ENCODE measurements around the gene EPHA6. TPM values are rescaled to one million over a fixed set of nuclear protein-coding genes. Genes with fewer than 3 reads are reported as not detected.
"Not testable (repeated sequence)": the region's sequence is repeated elsewhere in the genome, so short reads cannot be mapped to it uniquely, and the experiment has no call there.

Gene EPHA6
- total and polyA plus RNA-seq, 2 donors (not counting 3 experiments of a cell fraction or from before 2014, with no cell fraction given), result not detected

DNA sequence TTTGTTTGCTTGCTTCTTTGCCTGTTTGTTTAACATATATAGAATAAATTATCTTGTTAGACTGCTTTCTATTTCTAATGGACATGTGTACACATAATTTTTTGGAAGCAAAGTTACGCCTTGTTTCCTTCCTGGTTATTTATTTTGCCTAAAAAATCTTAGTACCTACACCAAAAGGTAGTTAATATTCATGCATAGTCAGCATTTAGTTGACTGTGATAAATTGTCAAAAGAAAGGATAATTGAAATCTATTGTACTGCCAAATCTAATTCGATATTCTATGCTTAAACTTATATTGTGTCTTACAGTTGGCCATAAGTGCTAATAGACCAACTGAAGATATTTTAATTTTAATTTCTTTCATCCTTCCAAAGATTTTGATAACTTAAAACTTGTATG lies 716.3 kb downstream of the EPHA6 start:
- H3K4me3 ChIP-seq (replicated peaks in 1 of 3; ENCODE audit: insufficient read depth in 1 of 3, low read depth in 1 of 3, low read length in 3 of 3), result no peak overlapping the region
- dilution Hi-C loops (cut with MboI; ENCODE audit: extremely low pct_ligation_motif_present, low sequenced_read_pairs), result no loop called here

DNA sequence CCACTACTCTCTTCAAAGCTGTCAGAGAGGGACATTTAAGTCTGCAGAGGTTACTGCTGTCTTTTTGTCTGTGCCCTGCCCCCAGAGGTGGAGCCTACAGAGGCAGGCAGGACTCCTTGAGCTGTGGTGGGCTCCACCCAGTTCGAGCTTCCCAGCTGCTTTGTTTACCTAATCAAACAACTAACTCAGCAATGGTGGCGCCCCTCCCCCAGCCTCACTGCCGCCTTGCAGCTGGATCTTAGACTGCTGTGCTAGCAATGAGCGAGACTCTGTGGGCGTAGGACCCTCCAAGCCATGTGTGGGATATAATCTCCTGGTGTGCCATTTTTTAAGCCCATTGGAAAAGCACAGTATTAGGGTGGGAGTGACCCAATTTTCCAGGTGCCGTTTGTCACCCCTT lies 733.2 kb downstream of the EPHA6 start:
- H3K9me1 ChIP-seq (replicated peaks; ENCODE audit: control insufficient read depth, extremely low read depth, insufficient read depth, low read length); H3K4me1 ChIP-seq (ENCODE audit: control insufficient read depth, extremely low read depth, insufficient read depth, low read length); H2AFZ ChIP-seq (ENCODE audit: low read depth, low read length); FAIRE-seq; POLR2A ChIA-PET; DNase-seq (ENCODE audit: low read depth, low spot score); BruUV-seq (replicated peaks); H3K36me3 ChIP-seq (ENCODE audit: control insufficient read depth in 2 of 2, extremely low read depth in 1 of 2, insufficient read depth in 2 of 2, low read length in 2 of 2); H3K79me2 ChIP-seq (ENCODE audit: control insufficient read depth, insufficient read depth, low read length); dilution Hi-C loops (cut with MboI; ENCODE audit: extremely low pct_ligation_motif_present, low sequenced_read_pairs); H3K9ac ChIP-seq (replicated peaks; ENCODE audit: extremely low read depth, insufficient read depth, low read length); H4K20me1 ChIP-seq (replicated peaks; ENCODE audit: control insufficient read depth, extremely low read depth, insufficient read depth, low read length); CTCF ChIA-PET; H3K4me3 ChIP-seq (replicated peaks in 1 of 3; ENCODE audit: insufficient read depth in 1 of 3, low read depth in 1 of 3, low read length in 3 of 3); intact Hi-C loops (cut with micrococcal nuclease); H3K27me3 ChIP-seq (ENCODE audit: control insufficient read depth in 2 of 2, insufficient read depth in 2 of 2, low read length in 2 of 2); H3K27ac ChIP-seq (ENCODE audit: insufficient read depth, low read depth, low read length); H3K4me2 ChIP-seq (ENCODE audit: insufficient read depth, low read length); H3K9me3 ChIP-seq (replicated peaks; ENCODE audit: control insufficient read depth, insufficient read depth, low read length): not testable (repeated sequence)

More for the DNA sequence above, 716.3 kb downstream of the EPHA6 start:
- H2AFZ ChIP-seq (ENCODE audit: low read depth, low read length), result no peak overlapping the region
- intact Hi-C loops (cut with micrococcal nuclease), result no loop called here
- H3K9me3 ChIP-seq (replicated peaks; ENCODE audit: control insufficient read depth, insufficient read depth, low read length), result peaks cover 10% of the 10 kb centered on the region
- ChIA-PET POLR2A (no interaction called here), CTCF (no interaction called here)
- no peaks in the 10 kb centered on the region for H3K4me1 ChIP-seq (ENCODE audit: control insufficient read depth, extremely low read depth, insufficient read depth, low read length)
- H3K4me2 ChIP-seq (ENCODE audit: insufficient read depth, low read length), result no peak overlapping the region
- no peaks in the 10 kb centered on the region for H3K9me1 ChIP-seq (replicated peaks; ENCODE audit: control insufficient read depth, extremely low read depth, insufficient read depth, low read length)
- H3K27me3 ChIP-seq (ENCODE audit: control insufficient read depth in 2 of 2, insufficient read depth in 2 of 2, low read length in 2 of 2), result no peaks in the 10 kb centered on the region
- H3K36me3 ChIP-seq (ENCODE audit: control insufficient read depth in 2 of 2, extremely low read depth in 1 of 2, insufficient read depth in 2 of 2, low read length in 2 of 2), result no peaks in the 10 kb centered on the region
- no peak for FAIRE-seq
- DNase-seq (ENCODE audit: low read depth, low spot score), result no peak
- TF ChIP-seq JUN (IDR thresholded peaks at IDR 0.05; ENCODE audit: borderline replicate concordance, insufficient read depth, insufficient read length, low read depth), result no peak
- H3K27ac ChIP-seq (ENCODE audit: insufficient read depth, low read depth, low read length), result no peak overlapping the region
- H3K9ac ChIP-seq (replicated peaks; ENCODE audit: extremely low read depth, insufficient read depth, low read length), result no peak overlapping the region
- no peaks in the 10 kb centered on the region for H4K20me1 ChIP-seq (replicated peaks; ENCODE audit: control insufficient read depth, extremely low read depth, insufficient read depth, low read length)
- no peaks in the 10 kb centered on the region for H3K79me2 ChIP-seq (ENCODE audit: control insufficient read depth, insufficient read depth, low read length)
- BruUV-seq (replicated peaks), result no TSS peak

DNA sequence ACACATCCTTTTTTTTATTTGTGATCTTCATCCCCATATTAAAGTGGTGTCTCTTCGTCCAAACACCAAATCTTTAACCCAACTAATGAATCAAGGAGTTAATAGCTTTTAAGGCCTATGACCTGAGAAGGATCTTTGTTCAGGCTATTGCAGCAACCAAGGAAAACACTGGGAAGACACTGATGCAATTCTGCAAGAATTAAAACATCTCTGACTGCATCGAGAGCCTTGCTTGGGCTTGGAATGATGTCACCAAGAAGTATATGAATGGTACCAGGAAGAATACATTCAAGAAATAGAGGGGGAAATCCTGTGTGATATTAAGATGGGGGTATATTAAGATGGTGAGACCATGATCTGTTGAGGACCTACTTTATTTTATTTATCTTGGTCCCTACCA lies 736.0 kb downstream of the EPHA6 start:
- Histone ChIP-seq H3K79me2 (ENCODE audit: control insufficient read depth, insufficient read depth, low read length) (no peaks in the 10 kb centered on the region), H3K4me1 (ENCODE audit: control insufficient read depth, extremely low read depth, insufficient read depth, low read length) (no peaks in the 10 kb centered on the region), H3K9me3 (replicated peaks; ENCODE audit: control insufficient read depth, insufficient read depth, low read length) (no peaks in the 10 kb centered on the region), H4K20me1 (replicated peaks; ENCODE audit: control insufficient read depth, extremely low read depth, insufficient read depth, low read length) (no peaks in the 10 kb centered on the region), H3K27ac (ENCODE audit: insufficient read depth, low read depth, low read length) (no peak overlapping the region), H3K4me3 (replicated peaks in 1 of 3; ENCODE audit: insufficient read depth in 1 of 3, low read depth in 1 of 3, low read length in 3 of 3) (no peak overlapping the region), H3K4me2 (ENCODE audit: insufficient read depth, low read length) (no peak overlapping the region), H3K36me3 (ENCODE audit: control insufficient read depth in 2 of 2, extremely low read depth in 1 of 2, insufficient read depth in 2 of 2, low read length in 2 of 2) (no peaks in the 10 kb centered on the region), H3K9ac (replicated peaks; ENCODE audit: extremely low read depth, insufficient read depth, low read length) (no peak overlapping the region), H3K27me3 (ENCODE audit: control insufficient read depth in 2 of 2, insufficient read depth in 2 of 2, low read length in 2 of 2) (no peaks in the 10 kb centered on the region), H2AFZ (ENCODE audit: low read depth, low read length) (no peak overlapping the region), H3K9me1 (replicated peaks; ENCODE audit: control insufficient read depth, extremely low read depth, insufficient read depth, low read length) (no peaks in the 10 kb centered on the region)
- DNase-seq (ENCODE audit: low read depth, low spot score) (no peak), FAIRE-seq (no peak)
- intact Hi-C loops (cut with micrococcal nuclease) (no loop called here), dilution Hi-C loops (cut with MboI; ENCODE audit: extremely low pct_ligation_motif_present, low sequenced_read_pairs) (no loop called here)
- no peak for TF ChIP-seq POLR2AphosphoS5 (IDR thresholded peaks at IDR 0.05; ENCODE audit: insufficient read depth, low read depth, low read length)
- TF ChIP-seq, protein P1, sequence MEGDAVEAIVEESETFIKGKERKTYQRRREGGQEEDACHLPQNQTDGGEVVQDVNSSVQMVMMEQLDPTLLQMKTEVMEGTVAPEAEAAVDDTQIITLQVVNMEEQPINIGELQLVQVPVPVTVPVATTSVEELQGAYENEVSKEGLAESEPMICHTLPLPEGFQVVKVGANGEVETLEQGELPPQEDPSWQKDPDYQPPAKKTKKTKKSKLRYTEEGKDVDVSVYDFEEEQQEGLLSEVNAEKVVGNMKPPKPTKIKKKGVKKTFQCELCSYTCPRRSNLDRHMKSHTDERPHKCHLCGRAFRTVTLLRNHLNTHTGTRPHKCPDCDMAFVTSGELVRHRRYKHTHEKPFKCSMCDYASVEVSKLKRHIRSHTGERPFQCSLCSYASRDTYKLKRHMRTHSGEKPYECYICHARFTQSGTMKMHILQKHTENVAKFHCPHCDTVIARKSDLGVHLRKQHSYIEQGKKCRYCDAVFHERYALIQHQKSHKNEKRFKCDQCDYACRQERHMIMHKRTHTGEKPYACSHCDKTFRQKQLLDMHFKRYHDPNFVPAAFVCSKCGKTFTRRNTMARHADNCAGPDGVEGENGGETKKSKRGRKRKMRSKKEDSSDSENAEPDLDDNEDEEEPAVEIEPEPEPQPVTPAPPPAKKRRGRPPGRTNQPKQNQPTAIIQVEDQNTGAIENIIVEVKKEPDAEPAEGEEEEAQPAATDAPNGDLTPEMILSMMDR (IDR thresholded peaks at IDR 0.05; ENCODE audit: extremely low read depth in 1 of 2, insufficient read depth in 1 of 2, low read depth in 1 of 2, low read length in 2 of 2), result no peak
- no peak for TF ChIP-seq EZH2 (IDR thresholded peaks at IDR 0.05; ENCODE audit: borderline replicate concordance, low read depth, low read length, severe bottlenecking)
- TF ChIP-seq, protein P2, sequence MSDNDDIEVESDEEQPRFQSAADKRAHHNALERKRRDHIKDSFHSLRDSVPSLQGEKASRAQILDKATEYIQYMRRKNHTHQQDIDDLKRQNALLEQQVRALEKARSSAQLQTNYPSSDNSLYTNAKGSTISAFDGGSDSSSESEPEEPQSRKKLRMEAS (IDR thresholded peaks at IDR 0.05; ENCODE audit: insufficient read depth, insufficient read length), result no peak
- no peak for TF ChIP-seq MYC (IDR thresholded peaks at IDR 0.05; ENCODE audit: low read depth, low read length)
- TF ChIP-seq GATA2 (IDR thresholded peaks at IDR 0.05; ENCODE audit: insufficient read depth, insufficient read length, low read depth, low read length), result no peak
- no peak for TF ChIP-seq FOS (IDR thresholded peaks at IDR 0.05; ENCODE audit: borderline replicate concordance, insufficient read depth, low read length)
- no peak for TF ChIP-seq JUN (IDR thresholded peaks at IDR 0.05; ENCODE audit: borderline replicate concordance, insufficient read depth, insufficient read length, low read depth)
- CTCF ChIA-PET, result no interaction called here
- BruUV-seq (replicated peaks), result no TSS peak
- POLR2A ChIA-PET, result no interaction called here

Data from endothelial cell of umbilical vein (primary cell).